NB4 (cell line): ENCODE measurements around the gene NOVA2.

ENCODE experiments used
- MYC ChIP-seq: IDR thresholded peaks from 2 replicates; pipeline ENCODE4 v1.6.1; 2011; ENCODE audit warnings: low read depth, low read length
- POLR2A ChIP-seq: IDR thresholded peaks from 2 replicates; pipeline ENCODE4 v1.6.1; 2011; ENCODE audit warnings: mild to moderate bottlenecking; ENCODE audit not compliant: insufficient read length; ENCODE audit errors: extremely low read depth
- TF ChIP-seq, protein P1 (sequence below): IDR thresholded peaks from one replicate; pipeline ENCODE4 v1.5.1; 2012; ENCODE audit warnings: low read depth, low read length

DNA sequence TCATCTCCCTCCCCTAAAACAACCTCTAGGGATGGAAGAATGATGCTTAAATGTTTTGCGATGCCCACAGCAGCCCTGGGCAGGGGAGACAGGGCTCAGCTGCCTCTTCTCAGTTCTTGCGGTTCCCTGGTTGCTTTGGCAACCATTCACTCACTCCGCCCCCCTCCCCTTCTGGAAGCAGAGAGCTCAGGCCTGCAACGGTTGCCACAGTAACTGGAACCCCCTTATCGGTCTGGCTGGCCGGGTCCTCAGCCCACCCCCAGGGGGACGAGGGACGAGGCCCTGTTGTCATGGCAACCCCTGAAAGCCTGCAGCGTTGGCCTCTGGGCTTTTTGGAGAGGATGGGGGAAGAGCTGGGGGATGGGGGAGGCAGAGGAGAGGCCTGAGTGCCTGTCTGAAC, 19.5 kb downstream of the NOVA2 start:
- no peak for TF ChIP-seq POLR2A
- TF ChIP-seq, protein P1, sequence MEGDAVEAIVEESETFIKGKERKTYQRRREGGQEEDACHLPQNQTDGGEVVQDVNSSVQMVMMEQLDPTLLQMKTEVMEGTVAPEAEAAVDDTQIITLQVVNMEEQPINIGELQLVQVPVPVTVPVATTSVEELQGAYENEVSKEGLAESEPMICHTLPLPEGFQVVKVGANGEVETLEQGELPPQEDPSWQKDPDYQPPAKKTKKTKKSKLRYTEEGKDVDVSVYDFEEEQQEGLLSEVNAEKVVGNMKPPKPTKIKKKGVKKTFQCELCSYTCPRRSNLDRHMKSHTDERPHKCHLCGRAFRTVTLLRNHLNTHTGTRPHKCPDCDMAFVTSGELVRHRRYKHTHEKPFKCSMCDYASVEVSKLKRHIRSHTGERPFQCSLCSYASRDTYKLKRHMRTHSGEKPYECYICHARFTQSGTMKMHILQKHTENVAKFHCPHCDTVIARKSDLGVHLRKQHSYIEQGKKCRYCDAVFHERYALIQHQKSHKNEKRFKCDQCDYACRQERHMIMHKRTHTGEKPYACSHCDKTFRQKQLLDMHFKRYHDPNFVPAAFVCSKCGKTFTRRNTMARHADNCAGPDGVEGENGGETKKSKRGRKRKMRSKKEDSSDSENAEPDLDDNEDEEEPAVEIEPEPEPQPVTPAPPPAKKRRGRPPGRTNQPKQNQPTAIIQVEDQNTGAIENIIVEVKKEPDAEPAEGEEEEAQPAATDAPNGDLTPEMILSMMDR = no peak
- no peak for TF ChIP-seq MYC
